Sciatic nerve (tissue), 2 donors: ENCODE measurements around the gene COMMD7. TPM values are rescaled to one million over a fixed set of nuclear protein-coding genes. Genes with fewer than 3 reads are reported as not detected.

ENCODE experiments used
- ATAC-seq: fragments of 200-7000 bp; cut with Tn5 transposase; one replicate; pipeline ENCODE4 v1.9.1; 2020; ENCODE audit warnings: mild to moderate bottlenecking, moderate library complexity
- DNase-seq: peaks from one replicate; pipeline ENCODE4 v3.0.0-alpha.2; 2020; ENCODE audit warnings: low spot score
- intact Hi-C: fragments of 100-400 bp; cut with DNase I; formaldehyde crosslinking; loops from one replicate; pipeline ENCODE4 v1.14.2; 2022
- total RNA-seq: library from RNA; stranded (reverse); fragmentation: NEBNext Ultra II Directional; extraction: Animal tissue kit (Norgen Biotek cat#: 25700); gene quantifications from one replicate; pipeline ENCODE4 v1.2.1, GENCODE V29; 2021
- donor health status: DM: no; HTN: no; CAD: no.
- donor health status: DM: no; HTN: no; CAD: no.

The COMMD7 gene
- 30.2 TPM for total RNA-seq

DNA sequence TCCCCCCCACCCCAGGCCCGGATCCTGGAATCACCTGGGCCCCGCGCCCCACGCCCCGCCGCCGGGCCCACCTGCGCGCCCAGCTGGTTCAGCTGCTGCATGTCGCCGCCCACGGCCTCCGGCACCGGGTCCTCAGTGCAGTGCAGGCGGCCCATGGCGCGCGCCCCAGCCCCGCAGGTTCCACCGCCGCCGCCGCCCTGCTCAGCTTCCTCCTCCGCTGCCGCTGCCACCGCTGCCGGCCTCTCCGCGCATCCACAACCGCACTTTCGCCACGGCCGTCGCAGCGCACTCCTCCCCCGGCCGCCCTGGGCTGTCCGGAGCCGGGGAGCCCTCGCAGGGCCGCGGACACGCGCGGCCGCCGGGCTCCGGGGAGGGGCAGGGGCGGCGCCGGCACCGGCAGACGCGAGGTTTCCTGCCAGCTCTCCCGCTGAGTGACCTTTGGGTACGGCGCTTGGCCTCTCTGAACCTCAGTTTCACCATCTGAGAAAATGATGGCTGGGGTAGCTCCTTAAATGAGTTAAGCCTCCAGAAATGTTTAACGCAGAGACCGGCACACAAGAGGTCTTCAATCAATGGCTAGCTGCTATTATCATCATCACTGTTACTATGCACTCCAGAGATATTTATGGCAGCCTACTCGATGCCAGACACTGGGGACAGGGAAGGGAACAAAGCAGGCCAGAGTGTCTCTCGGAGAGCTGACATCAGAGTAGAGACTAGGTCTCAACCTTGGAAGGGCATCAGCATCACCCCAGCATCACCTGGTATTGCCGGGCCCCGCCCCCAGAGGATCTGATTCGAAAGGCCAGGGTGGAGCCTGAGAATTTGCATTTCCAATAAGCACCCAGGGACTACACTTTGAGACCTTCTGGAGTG is at the start of gene COMMD7:
Gene COMMD7, minus strand, starts transcription at position 231 of the 876 bp plus-strand sequence. Its CDS starts 76 bp downstream, at position 155.
- intact Hi-C loops: no loop called here
- DNase-seq (peak; percentile 75), ATAC-seq (peak; percentile 72)

DNA sequence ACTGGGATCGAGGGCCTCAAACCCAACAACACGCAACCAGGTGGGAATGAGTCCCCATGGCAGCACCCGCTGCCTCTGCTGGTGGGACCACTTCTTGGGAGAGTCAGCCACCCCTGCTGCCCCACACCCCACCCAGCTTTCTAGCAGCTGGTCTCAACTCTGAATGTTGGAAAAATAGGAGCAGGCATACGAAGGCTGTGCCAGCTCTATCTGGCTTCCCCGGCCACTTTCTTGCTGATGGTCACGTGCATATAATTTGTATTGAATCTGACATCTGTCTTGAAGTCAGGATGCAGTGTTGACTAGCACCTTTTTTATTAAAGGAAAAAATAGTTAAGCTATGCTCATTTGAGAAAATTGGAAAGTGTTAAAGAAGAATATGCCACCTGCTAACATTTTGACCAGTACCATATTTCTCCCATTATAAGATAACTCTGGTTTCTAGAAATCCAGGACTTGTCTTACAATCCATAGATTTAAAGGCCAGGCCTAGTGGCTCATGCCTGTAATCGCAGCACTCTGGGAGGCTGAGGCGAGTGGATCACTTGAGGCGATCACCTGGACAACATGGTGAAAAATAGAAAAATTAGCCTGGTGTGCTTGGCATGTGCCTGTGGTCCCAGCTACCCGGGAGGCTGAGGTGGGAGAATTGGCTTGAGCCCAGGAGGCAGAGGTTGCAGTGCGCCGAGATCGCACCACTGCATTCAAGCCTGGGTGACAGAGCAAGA is 49.6 kb upstream of the COMMD7 start:
- intact Hi-C loops: no loop called here
- DNase-seq (no peak), ATAC-seq (no peak)

DNA sequence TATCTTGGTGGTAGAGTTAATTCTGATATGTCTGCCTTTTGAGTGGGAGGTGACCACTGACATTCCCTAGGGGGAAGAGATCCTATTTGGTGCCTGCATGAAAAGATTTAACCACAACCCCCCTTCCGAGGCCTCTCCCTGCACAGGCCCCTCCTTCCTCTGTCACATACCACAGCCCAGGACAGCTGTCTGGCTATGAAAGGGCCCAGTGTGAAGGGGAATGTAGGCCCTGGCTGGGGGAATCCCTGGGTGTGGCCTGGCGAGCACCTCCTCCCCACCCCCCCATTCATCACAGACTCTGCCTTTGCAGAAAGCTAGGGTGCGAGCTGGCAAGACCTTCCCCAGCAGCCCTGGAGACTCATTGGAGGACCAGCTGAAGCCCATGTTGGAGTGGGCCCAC is 49.0 kb upstream of the COMMD7 start:
- intact Hi-C loops: no loop called here
- ATAC-seq (peak; percentile 57), DNase-seq (no peak)

DNA sequence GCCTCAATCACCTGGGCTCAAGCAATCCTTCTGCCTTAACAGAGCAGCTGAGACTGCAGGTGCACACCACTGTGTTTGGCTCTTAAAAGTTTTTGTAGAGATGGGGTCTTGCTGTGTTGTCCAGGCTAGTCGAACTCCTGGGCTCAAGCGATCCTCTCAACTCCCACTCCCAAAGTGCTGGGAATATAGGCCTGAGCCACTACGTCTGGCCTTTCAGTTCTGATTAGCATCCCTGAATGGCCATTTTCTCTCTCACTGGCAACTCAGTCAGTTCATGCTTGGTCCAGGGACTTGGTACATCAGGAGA is 47.4 kb upstream of the COMMD7 start:
- intact Hi-C loops: no loop called here
- DNase-seq: no peak
- ATAC-seq: no peak

DNA sequence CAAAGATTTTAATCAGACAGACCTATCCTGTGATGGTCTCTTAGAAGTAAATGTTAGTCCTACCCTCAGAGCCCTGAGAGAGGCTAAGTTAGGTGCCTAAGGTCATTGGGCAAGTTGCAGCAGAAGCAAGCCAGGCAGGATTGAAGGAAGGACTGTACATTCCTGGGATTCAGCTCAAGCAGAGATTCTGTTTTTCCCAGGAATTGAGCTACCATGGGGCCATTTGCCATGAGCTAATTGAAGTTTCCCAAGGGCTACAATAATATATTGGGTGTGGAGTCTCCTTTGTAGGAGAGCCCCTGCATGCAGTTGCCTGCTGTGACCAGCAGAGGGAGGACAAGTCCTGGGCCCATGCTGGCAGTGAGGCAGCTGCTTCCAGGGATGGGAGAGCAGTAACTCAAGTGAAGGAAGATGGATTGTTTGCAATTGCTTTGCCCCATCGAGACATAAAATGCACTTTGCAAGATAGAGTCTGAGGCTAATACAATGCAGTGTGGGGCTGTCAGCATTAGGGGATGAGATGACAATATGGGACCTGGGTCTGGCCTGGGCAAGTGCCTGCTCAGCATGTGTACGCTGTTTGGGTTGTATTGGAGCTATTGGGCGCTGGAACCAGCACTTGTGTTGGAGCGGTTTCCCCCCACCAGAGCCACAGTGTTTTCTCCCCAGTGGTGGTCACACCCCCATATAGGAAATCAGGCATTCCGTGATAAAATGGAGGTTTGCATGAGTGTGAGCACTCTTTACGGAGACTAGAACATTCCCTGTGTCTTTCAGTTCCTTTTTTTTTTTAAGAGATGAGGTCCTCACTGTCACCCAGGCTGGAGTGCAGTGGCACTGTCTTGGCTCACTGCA is 46.9 kb upstream of the COMMD7 start:
- DNase-seq (peak; percentile 87), ATAC-seq (peak; percentile 93)
- intact Hi-C loops: loop anchor here (10.0 kb wide), 1 partner anchor 495 kb away; the partner anchor contains the start of gene BPIFB1

DNA sequence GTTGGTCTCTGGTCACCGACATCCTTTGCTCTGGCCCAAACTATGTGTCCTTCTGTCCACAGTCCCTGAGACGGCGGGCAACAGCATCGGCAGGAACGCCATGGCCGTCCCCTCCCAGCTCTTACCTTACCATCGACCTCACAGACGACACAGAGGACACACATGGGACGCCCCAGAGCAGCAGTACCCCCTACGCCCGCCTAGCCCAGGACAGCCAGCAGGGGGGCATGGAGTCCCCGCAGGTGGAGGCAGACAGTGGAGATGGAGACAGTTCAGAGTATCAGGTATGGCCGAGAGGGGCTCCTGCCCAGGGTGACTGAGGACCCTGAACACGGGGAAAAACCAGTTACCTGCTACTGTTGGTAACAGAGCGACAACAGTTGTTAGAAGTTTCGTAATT is 43.9 kb upstream of the COMMD7 start:
- DNase-seq: no peak
- no peak for ATAC-seq
- intact Hi-C loops: loop anchor here (10.0 kb wide), 1 partner anchor 498 kb away; the partner anchor contains the start of gene BPIFB1

DNA sequence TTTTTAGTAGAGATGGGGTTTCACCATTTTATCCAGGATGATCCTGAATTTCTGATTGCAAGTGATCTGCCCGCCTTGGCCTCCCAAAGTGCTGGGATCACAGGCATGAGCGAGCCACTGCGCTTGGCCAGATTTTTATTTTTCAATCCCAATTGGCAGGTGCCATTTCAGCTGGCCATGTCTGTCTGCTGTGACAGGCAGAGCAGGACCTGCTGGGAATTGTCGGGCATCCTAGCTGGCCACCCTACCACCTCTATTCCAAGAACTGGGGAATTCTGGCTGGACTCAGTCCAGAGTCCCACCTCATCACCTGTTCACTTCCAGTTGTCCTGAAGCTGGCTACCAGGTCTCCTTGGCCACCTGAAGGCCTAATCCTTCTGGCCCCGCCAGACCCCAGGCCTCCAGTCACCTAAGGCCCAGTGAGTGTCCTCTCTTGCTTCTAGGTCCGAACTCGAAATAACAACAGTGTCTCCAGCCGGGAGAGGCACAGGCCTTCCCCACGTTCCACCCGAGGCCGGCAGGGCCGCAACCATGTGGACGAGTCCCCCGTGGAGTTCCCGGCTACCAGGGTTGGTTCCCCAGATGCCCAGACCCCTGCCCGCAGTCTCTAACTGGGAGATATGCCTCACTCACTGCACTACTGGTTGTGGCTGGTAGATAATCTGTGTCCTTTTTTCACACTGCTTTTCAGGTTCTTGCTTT is 42.9 kb upstream of the COMMD7 start:
- DNase-seq (no peak), ATAC-seq (no peak)
- intact Hi-C loops: loop anchor here (10.0 kb wide), 1 partner anchor 499 kb away; the partner anchor contains the start of gene BPIFB1

DNA sequence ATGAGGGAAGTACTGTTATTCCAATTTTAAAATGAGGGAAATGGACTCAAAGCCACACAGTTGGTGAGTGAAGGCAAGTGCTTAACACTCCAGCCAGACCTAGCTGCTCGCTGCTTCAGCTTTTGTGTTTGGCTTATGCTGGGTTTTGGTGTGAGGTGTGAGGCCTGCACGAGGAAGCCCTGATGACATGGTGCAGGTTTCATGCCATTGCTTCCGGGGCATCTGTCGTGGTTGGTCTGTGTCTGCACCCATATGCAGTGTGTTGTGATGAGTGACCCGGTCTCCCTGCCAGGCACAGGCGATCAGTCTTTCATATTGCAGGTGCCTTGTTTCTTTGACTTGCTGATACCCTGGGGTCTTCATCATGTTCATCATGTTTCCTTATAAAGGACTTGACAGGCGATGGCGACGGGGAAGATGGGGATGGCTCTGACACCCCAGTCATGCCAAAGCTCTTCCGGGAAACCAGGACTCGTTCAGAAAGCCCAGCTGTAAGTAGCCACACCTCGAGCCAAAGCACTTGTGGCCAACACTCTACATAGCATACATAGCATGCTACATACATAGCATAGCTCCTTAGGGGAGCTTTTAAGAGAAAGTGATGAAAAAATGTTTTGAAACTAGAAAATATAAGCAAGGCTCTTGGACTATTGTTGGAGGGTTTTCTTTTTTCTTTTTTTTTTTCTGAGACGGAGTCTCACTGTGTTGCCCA is 41.3 kb upstream of the COMMD7 start:
- intact Hi-C loops: loop anchor here (10.0 kb wide), 1 partner anchor 500 kb away; the partner anchor contains the start of gene BPIFB1
- DNase-seq (no peak), ATAC-seq (no peak)

DNA sequence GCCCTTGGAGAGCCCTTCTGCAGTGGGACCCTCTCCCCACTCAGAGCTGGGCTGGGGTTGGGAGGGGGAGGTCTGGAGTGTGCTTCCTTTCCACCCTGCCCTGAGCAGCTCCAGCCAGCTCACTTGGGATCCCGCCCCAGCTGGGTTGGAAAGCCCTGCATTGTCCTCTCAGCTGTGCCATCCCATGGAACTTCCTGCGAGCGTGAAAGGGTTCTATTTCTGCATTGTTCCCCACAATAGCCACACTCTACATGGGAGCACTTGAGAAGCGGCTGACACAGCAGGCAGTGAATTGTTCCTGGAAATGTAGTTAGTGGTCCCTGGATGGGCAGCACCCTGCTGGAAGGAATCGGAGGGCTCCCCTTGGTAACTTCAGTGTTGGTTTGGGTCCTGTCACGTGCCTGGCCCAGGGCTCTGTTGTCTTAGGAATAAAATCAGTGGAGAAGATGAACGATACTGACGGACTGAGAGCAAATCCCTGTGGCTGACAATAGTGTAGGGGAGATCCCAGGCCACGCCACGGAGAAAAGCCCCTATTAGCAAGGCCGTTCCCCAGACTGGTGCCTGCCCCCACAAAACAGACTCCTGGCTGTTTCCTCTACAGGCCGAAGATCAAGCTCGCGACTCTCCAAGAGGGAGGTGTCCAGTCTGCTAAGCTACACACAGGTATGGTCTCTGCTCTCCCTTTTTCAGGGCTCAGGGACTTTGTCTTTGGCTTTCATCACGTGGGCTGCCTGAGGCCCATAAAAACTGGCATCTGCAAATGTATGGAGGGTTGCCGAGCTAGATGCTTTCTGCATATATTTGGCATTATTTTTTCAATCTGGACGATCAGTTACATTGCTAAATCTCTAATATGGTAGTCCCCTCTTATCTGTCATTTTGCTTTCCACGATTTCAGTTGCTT is 37.7 kb upstream of the COMMD7 start:
- intact Hi-C loops: loop anchor here (10.0 kb wide), 1 partner anchor 504 kb away; the partner anchor contains the start of gene BPIFB1
- no peak for ATAC-seq
- DNase-seq: no peak

DNA sequence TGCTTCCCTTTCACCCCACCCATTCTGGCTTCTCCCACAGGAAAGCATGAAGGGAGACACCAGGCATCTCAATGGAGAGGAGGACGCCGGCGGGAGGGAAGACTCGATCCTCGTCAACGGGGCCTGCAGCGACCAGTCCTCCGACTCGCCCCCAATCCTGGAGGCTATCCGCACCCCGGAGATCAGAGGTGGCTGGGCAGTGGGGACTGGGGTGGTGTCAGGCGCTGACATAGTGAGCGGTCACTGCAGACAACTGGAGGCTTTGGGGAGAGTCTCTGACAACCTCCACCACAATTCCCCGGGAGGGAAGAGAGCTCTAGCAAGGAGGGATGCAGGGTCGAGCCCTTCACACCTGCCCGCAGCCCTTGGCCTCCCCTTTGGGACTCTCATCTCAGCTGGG is 37.0 kb upstream of the COMMD7 start:
- intact Hi-C loops: loop anchor here (10.0 kb wide), 1 partner anchor 505 kb away; the partner anchor contains the start of gene BPIFB1
- DNase-seq (no peak), ATAC-seq (no peak)

DNA sequence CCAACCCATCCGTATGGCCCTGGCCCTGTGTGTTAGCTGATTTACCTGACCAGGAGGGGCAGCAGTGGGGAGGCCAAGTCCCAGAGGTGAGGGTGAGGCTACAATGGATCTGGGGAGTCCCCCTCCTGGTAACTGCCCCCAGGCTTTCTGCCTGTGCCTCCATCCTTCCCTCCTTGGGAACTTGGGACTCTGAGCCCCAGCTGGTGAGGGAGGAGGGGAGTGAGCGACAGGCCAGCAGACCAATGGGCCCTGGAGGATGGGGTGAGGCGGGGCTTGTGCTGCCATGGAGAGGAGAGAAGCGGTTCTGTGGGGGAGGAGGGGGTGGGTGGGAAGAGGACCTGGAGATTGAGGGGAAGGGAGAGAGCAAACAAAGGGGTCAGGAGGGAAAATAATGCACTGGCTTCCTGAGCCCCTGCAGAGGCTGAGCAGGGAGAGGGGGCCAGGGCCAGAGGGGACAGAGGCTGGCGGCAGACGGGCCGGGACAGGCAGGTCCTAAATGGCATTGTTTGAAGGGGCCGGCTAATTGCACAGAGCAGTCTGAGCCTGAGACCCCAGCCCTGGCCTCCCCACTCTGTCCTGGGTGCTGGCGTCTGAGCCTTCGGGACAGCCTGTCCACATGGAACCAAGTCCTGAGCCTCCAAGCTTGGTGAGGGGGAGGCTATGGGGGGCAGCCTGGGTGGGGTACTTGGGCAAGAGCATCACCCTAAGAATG is 36.4 kb upstream of the COMMD7 start:
- ATAC-seq (no peak), DNase-seq (no peak)
- intact Hi-C loops: loop anchor here (10.0 kb wide), 1 partner anchor 505 kb away; the partner anchor contains the start of gene BPIFB1

DNA sequence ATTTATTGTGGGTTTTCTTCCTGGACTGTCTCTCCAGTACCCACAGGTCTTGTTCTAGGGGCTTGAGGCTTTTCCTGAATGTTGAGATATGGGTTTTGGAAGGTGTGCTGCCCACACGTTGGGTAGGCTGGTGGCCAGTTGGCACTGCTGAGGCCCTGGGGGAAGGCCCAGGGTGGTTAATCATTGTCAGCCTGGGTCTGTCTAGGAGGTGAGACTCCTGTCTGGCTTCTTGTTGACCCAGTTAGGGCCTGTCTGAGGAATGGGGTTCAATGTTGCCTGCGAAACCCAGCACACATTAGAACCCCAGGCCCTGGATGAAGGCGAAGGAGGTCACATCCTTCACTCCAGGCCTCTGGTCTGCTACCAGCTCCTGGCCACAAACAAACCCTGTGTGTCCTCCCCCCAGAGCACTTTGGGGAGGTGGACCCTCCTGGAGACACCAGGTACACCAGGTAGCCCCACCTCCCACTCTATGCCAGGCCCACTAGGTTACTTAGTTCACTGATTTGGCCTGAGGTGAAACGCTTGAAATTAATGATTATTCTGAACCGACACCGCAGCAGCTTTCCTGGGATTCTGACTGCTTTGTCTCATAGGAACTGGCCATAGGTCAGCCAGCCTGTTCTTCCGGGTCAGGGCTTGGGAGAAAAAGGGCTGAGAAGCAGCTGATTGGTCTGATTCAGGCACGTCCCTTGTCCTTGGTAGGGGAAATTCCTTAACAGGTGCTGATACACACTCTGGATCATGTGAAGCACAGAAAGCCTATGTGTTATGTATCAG is 34.1 kb upstream of the COMMD7 start:
- intact Hi-C loops: no loop called here
- ATAC-seq: no peak
- no peak for DNase-seq

DNA sequence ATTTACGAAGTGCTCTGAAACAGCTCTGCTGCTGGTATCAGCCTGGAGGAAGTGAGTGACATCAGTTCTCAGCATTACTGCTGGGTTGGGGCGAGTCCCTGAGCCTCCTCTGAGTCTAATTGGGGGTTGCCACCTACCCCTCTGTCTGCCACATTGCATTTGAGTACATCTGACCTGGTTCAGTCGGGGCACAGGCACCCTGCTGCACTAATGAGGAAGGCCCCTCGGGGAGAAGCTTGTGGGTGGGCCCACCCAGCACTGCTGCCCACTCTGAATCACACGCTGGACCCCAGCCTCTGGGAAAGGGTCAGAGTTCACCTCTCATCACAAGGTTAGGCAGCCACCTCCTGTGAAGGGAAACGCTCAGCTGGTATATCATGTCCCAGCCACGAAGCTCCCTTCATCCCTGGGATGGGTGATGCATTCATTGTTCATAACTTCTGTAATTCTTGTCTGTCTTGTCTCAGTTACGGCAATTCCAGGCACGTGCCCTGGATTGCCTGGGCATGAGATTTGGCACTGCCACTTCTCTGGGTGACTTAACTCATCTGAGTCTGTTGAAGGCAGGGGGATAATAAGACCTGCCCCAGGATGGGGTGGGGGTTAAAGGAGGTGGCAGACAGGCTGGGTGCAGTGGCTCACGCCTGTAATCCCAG is 32.2 kb upstream of the COMMD7 start:
- DNase-seq (no peak), ATAC-seq (no peak)
- intact Hi-C loops: no loop called here

DNA sequence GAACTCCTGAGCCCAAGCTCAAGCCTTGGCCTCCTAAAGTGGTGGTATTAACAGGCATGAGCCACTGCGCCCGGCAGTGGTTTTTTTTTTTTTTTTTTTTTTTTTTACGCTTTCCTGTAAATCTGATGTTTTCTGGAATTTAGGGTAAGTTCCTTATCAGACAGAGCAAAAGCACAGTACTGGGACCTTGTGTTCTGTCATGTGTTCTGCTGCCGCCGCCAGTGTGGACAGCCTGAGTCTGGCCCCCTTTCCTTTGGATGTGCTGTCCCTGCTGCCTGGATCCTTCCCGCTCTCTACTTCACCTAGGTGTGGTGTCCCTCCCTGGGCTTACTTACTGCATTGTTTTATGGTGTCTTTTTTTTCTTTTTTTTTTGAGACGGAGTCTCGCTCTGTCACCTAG is 30.6 kb upstream of the COMMD7 start:
- intact Hi-C loops: no loop called here
- ATAC-seq (no peak), DNase-seq (no peak)

DNA sequence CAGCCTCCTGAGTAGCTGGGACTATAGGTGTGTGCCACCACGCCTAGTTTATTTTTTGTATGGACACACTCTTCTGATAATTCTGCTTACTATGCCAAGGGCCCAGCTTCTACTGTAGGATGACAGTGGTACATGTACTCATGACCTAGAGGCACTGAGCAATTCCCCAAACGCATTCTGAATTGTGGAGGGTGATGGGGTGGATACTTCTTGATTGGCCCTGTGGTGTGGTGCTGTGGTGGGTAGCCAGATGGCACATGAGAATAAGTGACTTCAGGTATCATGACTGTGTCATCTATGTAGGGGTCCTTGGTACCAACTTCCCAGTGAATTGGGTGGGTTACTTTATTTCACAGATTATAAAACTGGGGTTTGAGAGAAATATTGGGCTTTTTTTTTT is 30.0 kb upstream of the COMMD7 start:
- intact Hi-C loops: no loop called here
- DNase-seq (no peak), ATAC-seq (no peak)
